GM23338 (cell line): ENCODE data around the gene EYA3.

Experiments
- CREB1 ChIP-seq: fragments of 250-450 bp; sonication (Bioruptor Pico); IDR thresholded peaks from 2 replicates; pipeline ENCODE4 v1.5.0; 2020; ENCODE audit warnings: low read depth, mild to moderate bottlenecking, moderate library complexity
- CTCF ChIP-seq, 2 experiments: fragments of 200-600 bp in 1 of 2; sonication (generic) in 1 of 2; conservative IDR thresholded peaks; 2 replicates each; pipeline versions ENCODE4 v1.5.1 to v1.6.1; 2016 to 2017; ENCODE audit warnings: antibody characterized with exemption in 2 of 2, low read depth in 2 of 2, mild to moderate bottlenecking in 2 of 2, moderate library complexity in 1 of 2
- ETS1 ChIP-seq: IDR thresholded peaks from 2 replicates; pipeline ENCODE4 v1.6.1; 2016; ENCODE audit warnings: antibody characterized with exemption
- EZH2 ChIP-seq: fragments of 200-600 bp; sonication (generic); IDR thresholded peaks from one replicate; pipeline ENCODE4 v1.8.0; 2017; ENCODE audit warnings: antibody characterized with exemption, mild to moderate bottlenecking, low read depth; ENCODE audit not compliant: unreplicated experiment
- EZH2phosphoT487 ChIP-seq: fragments of 200-600 bp; sonication (generic); IDR thresholded peaks from one replicate; pipeline ENCODE4 v1.8.1; 2018; ENCODE audit warnings: antibody characterized with exemption; ENCODE audit not compliant: unreplicated experiment
- JUNB ChIP-seq: IDR thresholded peaks from one replicate; pipeline ENCODE4 v1.6.1; 2016; ENCODE audit warnings: antibody characterized with exemption; ENCODE audit not compliant: unreplicated experiment
- POLR2AphosphoS5 ChIP-seq: IDR thresholded peaks from 2 replicates; pipeline ENCODE4 v1.6.1; 2016; ENCODE audit warnings: antibody characterized with exemption, low read depth
- REST ChIP-seq: IDR thresholded peaks from one replicate; pipeline ENCODE4 v1.6.1; 2018; ENCODE audit warnings: antibody characterized with exemption; ENCODE audit not compliant: unreplicated experiment
- STAT1 ChIP-seq: IDR thresholded peaks from one replicate; pipeline ENCODE4 v1.6.1; 2016; ENCODE audit warnings: antibody characterized with exemption; ENCODE audit not compliant: unreplicated experiment
- ZNF114 ChIP-seq: fragments of 250-450 bp; sonication (Bioruptor Pico); IDR thresholded peaks from 2 replicates; pipeline ENCODE4 v1.5.0; 2020; ENCODE audit warnings: mild to moderate bottlenecking, moderate library complexity
- ZNF331 ChIP-seq: fragments of 250-450 bp; sonication (Bioruptor Pico); IDR thresholded peaks from 2 replicates; pipeline ENCODE4 v1.5.0; 2020; ENCODE audit warnings: low read depth, mild to moderate bottlenecking, moderate library complexity
- ZNF462 ChIP-seq: fragments of 250-450 bp; sonication (Bioruptor Pico); IDR thresholded peaks from 2 replicates; pipeline ENCODE4 v1.5.0; 2020; ENCODE audit warnings: mild to moderate bottlenecking, moderate library complexity

GRCh38 chr1:28104866-28105467, 16.6 kb upstream of the EYA3 start:
- TF ChIP-seq CTCF (conservative IDR thresholded peaks at IDR 0.05; ENCODE audit: low read depth in 2 of 2) (no peak), ETS1 (no peak), ZNF331 (no peak), EZH2phosphoT487 (no peak), POLR2AphosphoS5 (peak; percentile 87), REST (no peak), EZH2 (no peak), JUNB (no peak), STAT1 (no peak), CREB1 (CRISPR knock-in tag) (peak; percentile 75), ZNF114 (CRISPR knock-in tag) (no peak), ZNF462 (no peak)
